Muscle of leg (tissue), 11 donors: ENCODE data around the gene ZNF212. TPM values are rescaled to one million over a fixed set of nuclear protein-coding genes. Genes with fewer than 3 reads are reported as not detected.
"Not testable (repeated sequence)": the region's sequence is repeated elsewhere in the genome, so short reads cannot be mapped to it uniquely, and the experiment has no call there.

Experiments used
- DNase-seq: peaks from one replicate; pipeline ENCODE4 v3.0.0; 2013
- H3K27ac ChIP-seq: one replicate; pipeline ENCODE4 v1.5.1; 2013; ENCODE audit warnings: mild to moderate bottlenecking, low read length, control low read depth
- H3K27me3 ChIP-seq: one replicate; pipeline ENCODE4 v1.6.1; 2013; ENCODE audit warnings: low read length; ENCODE audit not compliant: control insufficient read depth, insufficient read depth
- H3K36me3 ChIP-seq: one replicate; pipeline ENCODE4 v1.6.1; 2013; ENCODE audit warnings: low read length; ENCODE audit not compliant: control insufficient read depth, insufficient read depth
- H3K4me1 ChIP-seq: one replicate; pipeline ENCODE4 v1.6.1; 2013; ENCODE audit warnings: low read length; ENCODE audit not compliant: control insufficient read depth, insufficient read depth
- H3K4me3 ChIP-seq: one replicate; pipeline ENCODE4 v1.5.1; 2013; ENCODE audit warnings: low read length, control low read depth
- H3K9me3 ChIP-seq: replicated peaks from 2 replicates; pipeline ENCODE4 v1.6.1; 2013; ENCODE audit warnings: low read depth, low read length; ENCODE audit not compliant: control insufficient read depth
- WGBS: methylation state at CpG from one replicate; pipeline ENCODE4 v1.1.5; 2013; ENCODE audit warnings: missing lambda C conversion rate; ENCODE audit not compliant: insufficient coverage; 5-methylcytosine and 5-hydroxymethylcytosine counted together
- polyA plus RNA-seq, 8 donors: library from polyadenylated mRNA; unstranded; fragments of 120-200 nt; gene quantifications; one replicate each; pipeline versions ENCODE4 v1.2.1 to v1.2.3, GENCODE V29; 2013; ENCODE audit warnings: inconsistent platforms in 1 of 8, low replicate concordance in 1 of 8; ENCODE audit not compliant: insufficient read length in 8 of 8, insufficient read depth in 1 of 8
- total RNA-seq: library from RNA; stranded (reverse); fragments of 120-200 nt; gene quantifications from one replicate; pipeline ENCODE4 v1.2.4, GENCODE V29; 2013

ZNF212 gene
- total and polyA plus RNA-seq, 9 donors = 5.4 to 11.8 (median 10.2) TPM

- Histone ChIP-seq H3K4me3 (no peak overlapping the region), H3K9me3 (no peaks in the 10 kb centered on the region), H3K27me3 (no peaks in the 10 kb centered on the region), H3K27ac (no peak overlapping the region), H3K36me3 (peaks cover 71% of the 10 kb centered on the region), H3K4me1 (no peaks in the 10 kb centered on the region)
- DNase-seq = no peak
- WGBS = 88% methylated on average over 4 of the region's 10 CpGs
Observed at GRCh38 chr7:149218469-149219420, 20.7 kb upstream of the ZNF212 start.

- Histone ChIP-seq H3K36me3 (peaks cover 71% of the 10 kb centered on the region), H3K27me3 (no peaks in the 10 kb centered on the region), H3K9me3 (no peaks in the 10 kb centered on the region), H3K4me1 (no peaks in the 10 kb centered on the region), H3K27ac (no peak overlapping the region), H3K4me3 (no peak overlapping the region)
- no peak for DNase-seq
- 69% methylated on average over 6 of the region's 6 CpGs for WGBS
Observed at GRCh38 chr7:149220534-149220933, 18.9 kb upstream of the ZNF212 start.

GRCh38 chr7:149223176-149223575, 16.3 kb upstream of the ZNF212 start:
- H3K9me3 ChIP-seq = no peaks in the 10 kb centered on the region
- DNase-seq = no peak
- no peaks in the 10 kb centered on the region for H3K27me3 ChIP-seq
- no peak overlapping the region for H3K27ac ChIP-seq
- WGBS = 96% methylated on average over 8 of the region's 8 CpGs
- H3K4me3 ChIP-seq = no peak overlapping the region
- H3K36me3 ChIP-seq = peaks cover 49% of the 10 kb centered on the region
- no peaks in the 10 kb centered on the region for H3K4me1 ChIP-seq

- Histone ChIP-seq H3K9me3 (no peaks in the 10 kb centered on the region), H3K27ac (no peak overlapping the region), H3K4me3 (no peak overlapping the region), H3K27me3 (no peaks in the 10 kb centered on the region), H3K4me1 (no peaks in the 10 kb centered on the region), H3K36me3 (peaks cover 45% of the 10 kb centered on the region)
- DNase-seq = no peak
- WGBS = 96% methylated on average over 23 of the region's 39 CpGs
Observed at GRCh38 chr7:149223761-149224160, 15.7 kb upstream of the ZNF212 start.

- H3K27ac ChIP-seq = no peak overlapping the region
- peaks cover 39% of the 10 kb centered on the region for H3K36me3 ChIP-seq
- WGBS = 97% methylated on average over 37 of the region's 37 CpGs
- DNase-seq = no peak
- H3K4me1 ChIP-seq = no peaks in the 10 kb centered on the region
- no peak overlapping the region for H3K4me3 ChIP-seq
- H3K9me3 ChIP-seq = no peaks in the 10 kb centered on the region
- H3K27me3 ChIP-seq = no peaks in the 10 kb centered on the region
Observed at GRCh38 chr7:149224352-149224751, 15.1 kb upstream of the ZNF212 start.

GRCh38 chr7:149225106-149225505, 14.3 kb upstream of the ZNF212 start:
- H3K27me3 ChIP-seq = no peaks in the 10 kb centered on the region
- no peaks in the 10 kb centered on the region for H3K4me1 ChIP-seq
- H3K36me3 ChIP-seq = peaks cover 36% of the 10 kb centered on the region
- WGBS = 96% methylated on average over 16 of the region's 19 CpGs
- no peak for DNase-seq
- no peak overlapping the region for H3K27ac ChIP-seq
- H3K9me3 ChIP-seq = no peaks in the 10 kb centered on the region
- no peak overlapping the region for H3K4me3 ChIP-seq

- 93% methylated on average over 22 of the region's 22 CpGs for WGBS
- Histone ChIP-seq H3K4me1 (no peaks in the 10 kb centered on the region), H3K27me3 (no peaks in the 10 kb centered on the region)
Observed at GRCh38 chr7:149225656-149226055, 13.8 kb upstream of the ZNF212 start.

GRCh38 chr7:149226366-149226765, 13.1 kb upstream of the ZNF212 start:
- not testable (repeated sequence) for H3K27ac ChIP-seq, H3K4me3 ChIP-seq, H3K27me3 ChIP-seq, H3K9me3 ChIP-seq, H3K4me1 ChIP-seq, DNase-seq
- peaks cover 28% of the 10 kb centered on the region for H3K36me3 ChIP-seq
- 95% methylated on average over 17 of the region's 17 CpGs for WGBS

More at GRCh38 chr7:149225656-149226055, 13.8 kb upstream of the ZNF212 start:
- Histone ChIP-seq H3K36me3 (peaks cover 34% of the 10 kb centered on the region), H3K4me3 (no peak overlapping the region), H3K27ac (no peak overlapping the region), H3K9me3 (no peaks in the 10 kb centered on the region)
- DNase-seq = no peak

- H3K27me3 ChIP-seq = no peaks in the 10 kb centered on the region
- no peak overlapping the region for H3K27ac ChIP-seq
- H3K9me3 ChIP-seq = no peaks in the 10 kb centered on the region
- peaks cover 24% of the 10 kb centered on the region for H3K36me3 ChIP-seq
- 50% methylated on average over 4 of the region's 6 CpGs for WGBS
- H3K4me1 ChIP-seq = no peaks in the 10 kb centered on the region
- DNase-seq = no peak
- H3K4me3 ChIP-seq = no peak overlapping the region
Observed at GRCh38 chr7:149226840-149227494, 12.5 kb upstream of the ZNF212 start.

GRCh38 chr7:149228831-149229471, 10.5 kb upstream of the ZNF212 start:
- Histone ChIP-seq H3K4me1 (no peaks in the 10 kb centered on the region), H3K36me3 (peaks cover 19% of the 10 kb centered on the region), H3K27ac (no peak overlapping the region), H3K4me3 (no peak overlapping the region), H3K9me3 (no peaks in the 10 kb centered on the region), H3K27me3 (no peaks in the 10 kb centered on the region)
- WGBS = 36% methylated on average over 3 of the region's 7 CpGs
- DNase-seq = no peak
